Gastrocnemius medialis (tissue), 4 donors: ENCODE data around the gene CD38. TPM values are rescaled to one million over a fixed set of nuclear protein-coding genes. Genes with fewer than 3 reads are reported as not detected.
"Not testable (repeated sequence)": the region's sequence is repeated elsewhere in the genome, so short reads cannot be mapped to it uniquely, and the experiment has no call there.

Source experiments
- ATAC-seq, 2 donors: fragments of 150-250 bp; one replicate each; pipeline ENCODE4 v1.9.1; 2016
- DNase-seq, 2 donors: peaks; one replicate each; pipeline ENCODE4 v3.0.0-alpha.2; 2019
- H3K27ac ChIP-seq, 4 donors: fragments of 200-600 bp; sonication (generic); 1 replicate in 1 of 4; 2 replicates in 3 of 4; pipeline ENCODE4 v1.5.1; 2016 to 2018; ENCODE audit warnings: mild to moderate bottlenecking in 2 of 4, moderate library complexity in 1 of 4
- H3K27me3 ChIP-seq, 3 donors: fragments of 200-600 bp; sonication (generic) in 2 of 3; 1 replicate in 1 of 3; 2 replicates in 2 of 3; pipeline versions ENCODE4 v1.5.1 to v1.6.0; 2016 to 2019; ENCODE audit warnings: mild to moderate bottlenecking in 1 of 3, moderate library complexity in 1 of 3
- H3K36me3 ChIP-seq, 2 donors: fragments of 200-600 bp; sonication (generic) in 1 of 2; one replicate each; pipeline ENCODE4 v1.5.1; 2017 to 2018
- H3K4me1 ChIP-seq, 2 donors: fragments of 200-600 bp; sonication (generic) in 1 of 2; one replicate each; pipeline ENCODE4 v1.5.1; 2016 to 2017; ENCODE audit warnings: mild to moderate bottlenecking in 2 of 2
- H3K4me3 ChIP-seq, 4 donors: fragments of 200-600 bp; sonication (generic) in 3 of 4; 1 replicate in 1 of 4; 2 replicates in 3 of 4; pipeline ENCODE4 v1.5.1; 2016 to 2019; ENCODE audit warnings: mild to moderate bottlenecking in 2 of 4
- H3K9me3 ChIP-seq, 3 donors: fragments of 200-600 bp; sonication (generic) in 2 of 3; 1 replicate in 1 of 3; 2 replicates in 2 of 3; pipeline ENCODE4 v1.5.1; 2016 to 2019
- CTCF ChIP-seq, 5 experiments: fragments of 450-650 bp in 3 of 5; fragments of 200-600 bp in 2 of 5; sonication (generic) in 2 of 5; IDR thresholded peaks in 4 of 5; conservative IDR thresholded peaks in 1 of 5; 1 replicate in 4 of 5; 2 replicates in 1 of 5; pipeline ENCODE4 v1.5.1; 2016 to 2019; ENCODE audit warnings: antibody characterized with exemption in 5 of 5, mild to moderate bottlenecking in 3 of 5, moderate library complexity in 3 of 5
- POLR2A ChIP-seq, 2 donors: fragments of 450-650 bp; IDR thresholded peaks; one replicate each; pipeline ENCODE4 v1.6.1; 2017; ENCODE audit warnings: antibody characterized with exemption in 2 of 2, mild to moderate bottlenecking in 2 of 2, moderate library complexity in 2 of 2
- in situ Hi-C, 4 donors: fragments of 200-750 bp; cut with MboI; loops; one replicate each; pipeline versions ENCODE4 v1.15.0 to v1.8.0; 2017; ENCODE audit warnings: low sequenced_read_pairs in 4 of 4
- intact Hi-C: fragments of 100-400 bp; cut with DNase I; formaldehyde crosslinking; loops from one replicate; pipeline ENCODE4 v1.15.1; 2023; ENCODE audit warnings: low total_unique reads
- total RNA-seq, 4 donors: library from RNA; depleted of rRNA; stranded (reverse); fragments of >200 nt; gene quantifications; one replicate each; pipeline versions ENCODE4 v1.1.0 to v1.2.3, GENCODE V29; 2016

CD38 gene
- total RNA-seq, 4 donors from 2014 or later: 0.73 to 9.0 (median 2.4) TPM

GRCh38 chr4:15836362-15836761 lies 58.2 kb downstream of the CD38 start:
- intact Hi-C loops: no loop called here
- H3K27me3 ChIP-seq: no peaks in the 10 kb centered on the region
- H3K9me3 ChIP-seq: no peaks in the 10 kb centered on the region
- TF ChIP-seq POLR2A (IDR thresholded peaks at IDR 0.05) (no peak), CTCF (IDR thresholded peaks at IDR 0.05 in 4 of 5, conservative IDR thresholded peaks at IDR 0.05 in 1 of 5) (no peak)
- in situ Hi-C loops: no loop called here
- no peak for ATAC-seq
- no peak for DNase-seq
- H3K36me3 ChIP-seq: peaks cover 0 to 12% of the 10 kb centered on the region in 2 donors
- no peak overlapping the region for H3K4me3 ChIP-seq
- no peak overlapping the region for H3K27ac ChIP-seq
- no peaks in the 10 kb centered on the region for H3K4me1 ChIP-seq

- DNase-seq (no peak), ATAC-seq (no peak)
- in situ Hi-C loops (no loop called here), intact Hi-C loops (no loop called here)
- Histone ChIP-seq H3K27me3 (no peaks in the 10 kb centered on the region), H3K4me3 (no peak overlapping the region), H3K9me3 (no peaks in the 10 kb centered on the region), H3K27ac (no peak overlapping the region), H3K4me1 (no peaks in the 10 kb centered on the region), H3K36me3 (peaks cover 0 to 13% of the 10 kb centered on the region in 2 donors)
- TF ChIP-seq CTCF (IDR thresholded peaks at IDR 0.05 in 4 of 5, conservative IDR thresholded peaks at IDR 0.05 in 1 of 5) (no peak), POLR2A (IDR thresholded peaks at IDR 0.05) (no peak)
These were observed 59.5 kb downstream of the CD38 start for GRCh38 chr4:15837591-15837990.

DNA sequence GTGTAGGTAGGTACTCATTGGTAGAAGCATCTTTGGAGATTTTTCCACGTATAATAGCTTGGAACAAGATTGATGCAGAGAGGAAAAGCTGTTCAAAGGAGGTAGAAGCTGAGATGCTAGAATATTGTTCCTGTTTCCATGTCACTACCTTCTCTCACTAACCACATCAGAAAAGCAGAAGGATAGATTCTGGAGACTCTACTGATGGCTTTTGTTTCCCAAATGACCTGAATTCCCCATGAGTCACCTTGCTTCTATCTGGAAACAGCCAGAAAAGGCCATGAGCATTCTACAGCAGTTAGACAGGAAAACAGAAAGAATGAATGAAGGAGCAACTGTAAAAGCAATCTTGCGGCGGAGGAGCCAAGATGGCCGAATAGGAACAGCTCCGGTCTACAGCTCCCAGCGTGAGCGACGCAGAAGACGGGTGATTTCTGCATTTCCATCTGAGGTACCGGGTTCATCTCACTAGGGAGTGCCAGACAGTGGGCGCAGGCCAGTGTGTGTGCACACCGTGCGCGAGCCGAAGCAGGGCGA lies 63.1 kb downstream of the CD38 start:
- H3K27ac ChIP-seq, H3K4me1 ChIP-seq, DNase-seq, H3K9me3 ChIP-seq, intact Hi-C loops, H3K4me3 ChIP-seq, ATAC-seq, H3K27me3 ChIP-seq, in situ Hi-C loops: not testable (repeated sequence)
- peaks cover 0 to 13% of the 10 kb centered on the region in 2 donors for H3K36me3 ChIP-seq

GRCh38 chr4:15847746-15848145 lies 69.6 kb downstream of the CD38 start:
- intact Hi-C loops: no loop called here
- Histone ChIP-seq H3K36me3 (no peaks in the 10 kb centered on the region), H3K27ac (no peak overlapping the region), H3K4me3 (no peak overlapping the region), H3K4me1 (peaks cover 0 to 13% of the 10 kb centered on the region in 2 donors), H3K9me3 (no peaks in the 10 kb centered on the region), H3K27me3 (no peaks in the 10 kb centered on the region)
- in situ Hi-C loops: no loop called here
- TF ChIP-seq POLR2A (IDR thresholded peaks at IDR 0.05) (no peak), CTCF (IDR thresholded peaks at IDR 0.05 in 4 of 5, conservative IDR thresholded peaks at IDR 0.05 in 1 of 5) (no peak)
- no peak for ATAC-seq
- DNase-seq: no peak

DNA sequence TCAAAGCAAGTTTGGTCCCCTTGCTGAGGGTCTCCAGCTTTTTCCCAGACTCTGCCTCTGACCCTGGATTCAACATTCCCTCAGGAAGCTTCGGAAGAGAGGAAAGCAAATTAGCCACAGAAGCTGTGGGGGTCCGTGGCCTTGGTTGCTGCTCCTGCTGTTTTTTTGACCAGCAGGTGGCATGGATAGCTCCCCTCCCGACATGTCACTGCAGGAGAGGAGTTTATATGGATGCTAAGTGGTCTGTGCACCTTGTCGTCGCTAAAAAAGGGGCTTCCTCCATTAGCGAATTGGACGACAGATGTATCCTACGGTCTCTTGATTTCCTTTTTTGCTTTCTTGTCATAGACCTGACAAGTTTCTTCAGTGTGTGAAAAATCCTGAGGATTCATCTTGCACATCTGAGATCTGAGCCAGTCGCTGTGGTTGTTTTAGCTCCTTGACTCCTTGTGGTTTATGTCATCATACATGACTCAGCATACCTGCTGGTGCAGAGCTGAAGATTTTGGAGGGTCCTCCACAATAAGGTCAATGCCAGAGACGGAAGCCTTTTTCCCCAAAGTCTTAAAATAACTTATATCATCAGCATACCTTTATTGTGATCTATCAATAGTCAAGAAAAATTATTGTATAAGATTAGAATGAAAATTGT lies 70.2 kb downstream of the CD38 start:
- Histone ChIP-seq H3K27ac (no peak overlapping the region), H3K36me3 (no peaks in the 10 kb centered on the region), H3K4me1 (peaks cover 0 to 13% of the 10 kb centered on the region in 2 donors), H3K9me3 (no peaks in the 10 kb centered on the region), H3K27me3 (no peaks in the 10 kb centered on the region), H3K4me3 (no peak overlapping the region)
- intact Hi-C loops: no loop called here
- no peak for TF ChIP-seq CTCF (IDR thresholded peaks at IDR 0.05 in 4 of 5, conservative IDR thresholded peaks at IDR 0.05 in 1 of 5)
- TF ChIP-seq POLR2A (IDR thresholded peaks at IDR 0.05): no peak
- DNase-seq (no peak), ATAC-seq (no peak)
- in situ Hi-C loops: no loop called here
